GM12878 (cell line): ENCODE data around the gene FAM167B.

Experiments used
- BRCA1 ChIP-seq: IDR thresholded peaks from 2 replicates; pipeline ENCODE4 v1.6.1; 2011; ENCODE audit warnings: low read depth, low read length, improper control_type of control experiment
- CREM ChIP-seq: IDR thresholded peaks from 2 replicates; pipeline ENCODE4 v1.6.1; 2014; ENCODE audit warnings: antibody characterized with exemption, low read depth
- DPF2 ChIP-seq: fragments of 450-650 bp; IDR thresholded peaks from 2 replicates; pipeline ENCODE4 v1.6.1; 2017; ENCODE audit warnings: mild to moderate bottlenecking
- EGR1 ChIP-seq, 2 experiments: IDR thresholded peaks; 1 replicate in 1 of 2; 2 replicates in 1 of 2; pipeline ENCODE4 v1.6.1; 2011 to 2012; ENCODE audit warnings: low read depth in 2 of 2, low read length in 2 of 2, borderline replicate concordance in 1 of 2, mild to moderate bottlenecking in 1 of 2, moderate library complexity in 1 of 2
- EZH2 ChIP-seq: IDR thresholded peaks from 2 replicates; pipeline ENCODE4 v1.6.1; 2012; ENCODE audit warnings: low read depth, mild to moderate bottlenecking, control low read depth, inconsistent platforms, low read length, borderline replicate concordance; ENCODE audit not compliant: control insufficient read depth
- GABPA ChIP-seq: IDR thresholded peaks from 2 replicates; pipeline ENCODE4 v1.6.1; 2014; ENCODE audit warnings: antibody characterized with exemption, low read depth, mild to moderate bottlenecking, inconsistent platforms
- KDM1A ChIP-seq: fragments of 200-600 bp; sonication (generic); IDR thresholded peaks from 2 replicates; pipeline ENCODE4 v1.6.1; 2016; ENCODE audit warnings: borderline replicate concordance
- POLR2A ChIP-seq: IDR thresholded peaks from 2 replicates; pipeline ENCODE4 v1.6.1; 2011; ENCODE audit warnings: low read depth, mild to moderate bottlenecking, low read length
- POLR2AphosphoS2 ChIP-seq: IDR thresholded peaks from 2 replicates; pipeline ENCODE4 v1.6.1; 2011; ENCODE audit warnings: low read depth, mild to moderate bottlenecking, low read length, improper control_type of control experiment, moderate library complexity
- POLR2AphosphoS5 ChIP-seq: IDR thresholded peaks from 2 replicates; pipeline ENCODE4 v1.6.1; 2011; ENCODE audit warnings: mild to moderate bottlenecking, low read length, inconsistent platforms
- TCF7 ChIP-seq: IDR thresholded peaks from 2 replicates; pipeline ENCODE4 v1.6.1; 2014; ENCODE audit warnings: antibody characterized with exemption, borderline replicate concordance
- TF ChIP-seq, protein P1 (sequence below), 3 experiments: IDR thresholded peaks in 2 of 3; conservative IDR thresholded peaks in 1 of 3; 2 replicates each; pipeline ENCODE4 v1.5.1; 2011; ENCODE audit warnings: low read depth in 3 of 3, low read length in 3 of 3, mild to moderate bottlenecking in 3 of 3, control low read depth in 2 of 3, moderate library complexity in 2 of 3, inconsistent platforms in 1 of 3, mixed read lengths in 1 of 3; ENCODE audit not compliant: control insufficient read depth in 2 of 3, insufficient read depth in 1 of 3; ENCODE audit errors: extremely low read depth in 1 of 3
- TF ChIP-seq, protein P2 (sequence below): IDR thresholded peaks from 2 replicates; pipeline ENCODE4 v1.6.1; 2012; ENCODE audit warnings: low read length, inconsistent platforms
- TF ChIP-seq, protein P3 (sequence below): fragments of 450-650 bp; IDR thresholded peaks from 2 replicates; pipeline ENCODE4 v1.6.1; 2016; ENCODE audit warnings: mild to moderate bottlenecking, moderate library complexity, borderline replicate concordance

DNA sequence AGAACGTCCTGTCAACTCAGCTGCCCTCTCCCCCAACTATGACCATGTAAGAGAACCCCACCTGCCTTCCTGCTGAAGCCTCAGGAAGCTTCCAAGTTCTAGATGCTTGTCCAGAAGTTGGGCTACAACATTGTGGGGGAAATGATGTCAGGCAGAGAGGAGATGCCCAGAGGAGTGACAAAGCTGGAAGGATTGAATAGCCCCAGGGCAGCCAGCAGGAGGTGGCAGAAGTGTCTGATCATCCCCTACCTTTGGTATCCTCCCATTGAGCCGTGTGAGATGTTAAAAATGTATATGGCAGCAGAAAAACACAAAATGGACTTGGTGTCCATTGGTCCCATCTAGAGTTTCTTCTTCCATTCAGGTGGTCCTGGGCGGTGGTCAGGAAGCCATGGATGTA is 18.3 kb upstream of the FAM167B start:
- TF ChIP-seq, protein P1, sequence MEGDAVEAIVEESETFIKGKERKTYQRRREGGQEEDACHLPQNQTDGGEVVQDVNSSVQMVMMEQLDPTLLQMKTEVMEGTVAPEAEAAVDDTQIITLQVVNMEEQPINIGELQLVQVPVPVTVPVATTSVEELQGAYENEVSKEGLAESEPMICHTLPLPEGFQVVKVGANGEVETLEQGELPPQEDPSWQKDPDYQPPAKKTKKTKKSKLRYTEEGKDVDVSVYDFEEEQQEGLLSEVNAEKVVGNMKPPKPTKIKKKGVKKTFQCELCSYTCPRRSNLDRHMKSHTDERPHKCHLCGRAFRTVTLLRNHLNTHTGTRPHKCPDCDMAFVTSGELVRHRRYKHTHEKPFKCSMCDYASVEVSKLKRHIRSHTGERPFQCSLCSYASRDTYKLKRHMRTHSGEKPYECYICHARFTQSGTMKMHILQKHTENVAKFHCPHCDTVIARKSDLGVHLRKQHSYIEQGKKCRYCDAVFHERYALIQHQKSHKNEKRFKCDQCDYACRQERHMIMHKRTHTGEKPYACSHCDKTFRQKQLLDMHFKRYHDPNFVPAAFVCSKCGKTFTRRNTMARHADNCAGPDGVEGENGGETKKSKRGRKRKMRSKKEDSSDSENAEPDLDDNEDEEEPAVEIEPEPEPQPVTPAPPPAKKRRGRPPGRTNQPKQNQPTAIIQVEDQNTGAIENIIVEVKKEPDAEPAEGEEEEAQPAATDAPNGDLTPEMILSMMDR (IDR thresholded peaks at IDR 0.05 in 2 of 3, conservative IDR thresholded peaks at IDR 0.05 in 1 of 3; ENCODE audit: control insufficient read depth in 2 of 3, extremely low read depth in 1 of 3, insufficient read depth in 1 of 3, low read depth in 3 of 3, low read length in 3 of 3): no peak
- TF ChIP-seq BRCA1 (no peak), POLR2AphosphoS2 (no peak), CREM (no peak), POLR2A (no peak), DPF2 (no peak), TCF7 (no peak), KDM1A (no peak), EGR1 (IDR thresholded peaks at IDR 0.05; ENCODE audit: borderline replicate concordance in 1 of 2, low read depth in 2 of 2, low read length in 2 of 2) (no peak), POLR2AphosphoS5 (no peak), GABPA (no peak), EZH2 (no peak)
- TF ChIP-seq, protein P2, sequence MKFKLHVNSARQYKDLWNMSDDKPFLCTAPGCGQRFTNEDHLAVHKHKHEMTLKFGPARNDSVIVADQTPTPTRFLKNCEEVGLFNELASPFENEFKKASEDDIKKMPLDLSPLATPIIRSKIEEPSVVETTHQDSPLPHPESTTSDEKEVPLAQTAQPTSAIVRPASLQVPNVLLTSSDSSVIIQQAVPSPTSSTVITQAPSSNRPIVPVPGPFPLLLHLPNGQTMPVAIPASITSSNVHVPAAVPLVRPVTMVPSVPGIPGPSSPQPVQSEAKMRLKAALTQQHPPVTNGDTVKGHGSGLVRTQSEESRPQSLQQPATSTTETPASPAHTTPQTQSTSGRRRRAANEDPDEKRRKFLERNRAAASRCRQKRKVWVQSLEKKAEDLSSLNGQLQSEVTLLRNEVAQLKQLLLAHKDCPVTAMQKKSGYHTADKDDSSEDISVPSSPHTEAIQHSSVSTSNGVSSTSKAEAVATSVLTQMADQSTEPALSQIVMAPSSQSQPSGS: no peak
- TF ChIP-seq, protein P3, sequence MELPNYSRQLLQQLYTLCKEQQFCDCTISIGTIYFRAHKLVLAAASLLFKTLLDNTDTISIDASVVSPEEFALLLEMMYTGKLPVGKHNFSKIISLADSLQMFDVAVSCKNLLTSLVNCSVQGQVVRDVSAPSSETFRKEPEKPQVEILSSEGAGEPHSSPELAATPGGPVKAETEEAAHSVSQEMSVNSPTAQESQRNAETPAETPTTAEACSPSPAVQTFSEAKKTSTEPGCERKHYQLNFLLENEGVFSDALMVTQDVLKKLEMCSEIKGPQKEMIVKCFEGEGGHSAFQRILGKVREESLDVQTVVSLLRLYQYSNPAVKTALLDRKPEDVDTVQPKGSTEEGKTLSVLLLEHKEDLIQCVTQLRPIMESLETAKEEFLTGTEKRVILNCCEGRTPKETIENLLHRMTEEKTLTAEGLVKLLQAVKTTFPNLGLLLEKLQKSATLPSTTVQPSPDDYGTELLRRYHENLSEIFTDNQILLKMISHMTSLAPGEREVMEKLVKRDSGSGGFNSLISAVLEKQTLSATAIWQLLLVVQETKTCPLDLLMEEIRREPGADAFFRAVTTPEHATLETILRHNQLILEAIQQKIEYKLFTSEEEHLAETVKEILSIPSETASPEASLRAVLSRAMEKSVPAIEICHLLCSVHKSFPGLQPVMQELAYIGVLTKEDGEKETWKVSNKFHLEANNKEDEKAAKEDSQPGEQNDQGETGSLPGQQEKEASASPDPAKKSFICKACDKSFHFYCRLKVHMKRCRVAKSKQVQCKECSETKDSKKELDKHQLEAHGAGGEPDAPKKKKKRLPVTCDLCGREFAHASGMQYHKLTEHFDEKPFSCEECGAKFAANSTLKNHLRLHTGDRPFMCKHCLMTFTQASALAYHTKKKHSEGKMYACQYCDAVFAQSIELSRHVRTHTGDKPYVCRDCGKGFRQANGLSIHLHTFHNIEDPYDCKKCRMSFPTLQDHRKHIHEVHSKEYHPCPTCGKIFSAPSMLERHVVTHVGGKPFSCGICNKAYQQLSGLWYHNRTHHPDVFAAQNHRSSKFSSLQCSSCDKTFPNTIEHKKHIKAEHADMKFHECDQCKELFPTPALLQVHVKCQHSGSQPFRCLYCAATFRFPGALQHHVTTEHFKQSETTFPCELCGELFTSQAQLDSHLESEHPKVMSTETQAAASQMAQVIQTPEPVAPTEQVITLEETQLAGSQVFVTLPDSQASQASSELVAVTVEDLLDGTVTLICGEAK: no peak
